Measurements from ENCODE around the gene PCDHGC3.

PCDHGC3 gene

DNA sequence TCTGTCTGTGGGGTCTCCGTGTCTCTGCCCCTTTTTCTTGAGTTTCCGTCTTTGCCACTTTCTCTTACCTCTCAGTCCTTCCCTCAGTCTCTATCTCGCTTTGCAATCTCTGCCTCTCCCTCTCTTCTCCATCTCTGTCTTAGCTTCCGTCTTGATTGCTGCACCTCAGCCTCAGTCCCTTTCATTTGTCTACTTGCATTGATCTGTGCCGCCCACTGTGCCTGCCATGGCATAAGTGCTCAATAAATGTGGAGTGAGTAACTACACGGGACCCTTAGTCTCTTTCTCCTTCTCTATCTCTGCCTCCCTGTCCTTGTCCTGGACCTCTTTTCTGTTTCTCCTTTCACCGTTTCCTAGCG lies 19.7 kb downstream of the PCDHGC3 start:
- Histone ChIP-seq H3K14ac (ENCODE audit: low read length in 2 of 2) (peak overlapping the region in 1 of 2 experiments; percentile 26), H3K4ac (ENCODE audit: low read depth in 1 of 2, low read length in 2 of 2) (no peak overlapping the region), H2AK5ac (ENCODE audit: low read length, severe bottlenecking) (peak overlapping the region; percentile 29), H3K18ac (ENCODE audit: low read depth in 1 of 2, low read length in 2 of 2) (peak overlapping the region in 1 of 2 experiments; percentile 73), H3K36me3 (ENCODE audit: control insufficient read depth in 1 of 2, insufficient read depth in 2 of 2, low read depth in 1 of 2, low read length in 2 of 2) (peaks cover 35 to 63% of the 10 kb centered on the region in 2 experiments), H3K4me3 (ENCODE audit: insufficient read depth in 1 of 2, low read depth in 1 of 2, low read length in 2 of 2) (no peak overlapping the region), H3K79me1 (replicated peaks; ENCODE audit: low read length, poor library complexity, severe bottlenecking) (peaks cover 35% of the 10 kb centered on the region), H2BK12ac (ENCODE audit: low read length in 2 of 2) (peak overlapping the region in 1 of 2 experiments; percentile 28), H2BK120ac (ENCODE audit: low read depth, low read length) (no peak overlapping the region), H3K9ac (ENCODE audit: low read length) (no peak overlapping the region), H3K27ac (ENCODE audit: low read length, poor library complexity, severe bottlenecking) (peak overlapping the region; percentile 70), H3K9me3 (ENCODE audit: control insufficient read depth, low read length) (no peaks in the 10 kb centered on the region), H2AFZ (ENCODE audit: low read depth, low read length) (no peak overlapping the region), H2BK5ac (ENCODE audit: low read depth, low read length, poor library complexity, severe bottlenecking) (peak overlapping the region; percentile 10), H2BK15ac (ENCODE audit: low read depth, poor library complexity, severe bottlenecking) (no peak overlapping the region), H4K91ac (ENCODE audit: low read length) (peak overlapping the region; percentile 43), H3K23ac (ENCODE audit: low read length in 2 of 2) (no peak overlapping the region), H3K4me1 (ENCODE audit: control insufficient read depth, insufficient read depth, low read depth, low read length) (peaks cover 34% of the 10 kb centered on the region), H3K4me2 (ENCODE audit: low read length, poor library complexity, severe bottlenecking) (peak overlapping the region; percentile 31), H4K8ac (ENCODE audit: low read length) (peak overlapping the region; percentile 45), H3K27me3 (ENCODE audit: control insufficient read depth in 1 of 2, insufficient read depth in 1 of 2, low read length in 2 of 2) (no peaks in the 10 kb centered on the region)
- 60% methylated on average over 8 of the region's 8 CpGs for WGBS
- DNase-seq, result no peak

GRCh38 chr5:141496038-141496437 lies 20.3 kb downstream of the PCDHGC3 start:
- Histone ChIP-seq H2BK120ac (ENCODE audit: low read depth, low read length) (no peak overlapping the region), H3K27ac (ENCODE audit: low read length, poor library complexity, severe bottlenecking) (peak overlapping the region; percentile 70), H3K4me1 (ENCODE audit: control insufficient read depth, insufficient read depth, low read depth, low read length) (peaks cover 33% of the 10 kb centered on the region), H3K36me3 (ENCODE audit: control insufficient read depth in 1 of 2, insufficient read depth in 2 of 2, low read depth in 1 of 2, low read length in 2 of 2) (peaks cover 29 to 60% of the 10 kb centered on the region in 2 experiments), H3K4me3 (ENCODE audit: insufficient read depth in 1 of 2, low read depth in 1 of 2, low read length in 2 of 2) (no peak overlapping the region), H3K4me2 (ENCODE audit: low read length, poor library complexity, severe bottlenecking) (peak overlapping the region; percentile 39), H3K27me3 (ENCODE audit: control insufficient read depth in 1 of 2, insufficient read depth in 1 of 2, low read length in 2 of 2) (no peaks in the 10 kb centered on the region), H3K4ac (ENCODE audit: low read depth in 1 of 2, low read length in 2 of 2) (no peak overlapping the region), H2AFZ (ENCODE audit: low read depth, low read length) (no peak overlapping the region), H3K23ac (ENCODE audit: low read length in 2 of 2) (peak overlapping the region in 1 of 2 experiments; percentile 27), H3K9me3 (ENCODE audit: control insufficient read depth, low read length) (no peaks in the 10 kb centered on the region), H4K91ac (ENCODE audit: low read length) (no peak overlapping the region), H4K8ac (ENCODE audit: low read length) (peak overlapping the region; percentile 14), H3K9ac (ENCODE audit: low read length) (no peak overlapping the region), H3K79me1 (replicated peaks; ENCODE audit: low read length, poor library complexity, severe bottlenecking) (peaks cover 33% of the 10 kb centered on the region), H2BK5ac (ENCODE audit: low read depth, low read length, poor library complexity, severe bottlenecking) (no peak overlapping the region), H2AK5ac (ENCODE audit: low read length, severe bottlenecking) (no peak overlapping the region), H2BK15ac (ENCODE audit: low read depth, poor library complexity, severe bottlenecking) (no peak overlapping the region), H3K14ac (ENCODE audit: low read length in 2 of 2) (no peak overlapping the region), H2BK12ac (ENCODE audit: low read length in 2 of 2) (no peak overlapping the region), H3K18ac (ENCODE audit: low read depth in 1 of 2, low read length in 2 of 2) (peak overlapping the region in 1 of 2 experiments; percentile 30)
- WGBS, result 46% methylated on average over 4 of the region's 4 CpGs
- no peak for DNase-seq

DNA sequence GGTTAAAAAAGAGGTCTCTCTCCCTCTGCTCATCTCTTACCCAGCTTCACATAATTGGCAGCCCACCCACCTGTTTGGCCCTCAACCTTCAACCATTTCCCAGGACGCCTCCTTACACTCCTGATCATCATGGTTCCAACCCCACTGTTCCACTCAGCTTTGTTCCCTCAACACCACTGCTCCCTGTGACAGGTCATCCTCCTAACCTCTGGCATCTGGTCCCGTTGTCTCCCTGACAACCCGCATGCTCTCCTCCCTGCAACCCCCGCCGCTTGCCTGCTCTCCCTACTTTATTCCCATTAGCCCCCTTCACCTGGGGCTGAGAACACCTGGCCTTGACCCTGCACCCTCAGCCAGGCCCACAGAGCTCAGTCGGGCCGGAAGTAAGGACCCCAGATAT lies 26.0 kb downstream of the PCDHGC3 start:
- H3K4ac ChIP-seq (ENCODE audit: low read depth in 1 of 2, low read length in 2 of 2), result no peak overlapping the region
- 77% methylated on average over 5 of the region's 7 CpGs for WGBS
- no peak overlapping the region for H2BK5ac ChIP-seq (ENCODE audit: low read depth, low read length, poor library complexity, severe bottlenecking)
- H3K18ac ChIP-seq (ENCODE audit: low read depth in 1 of 2, low read length in 2 of 2), result no peak overlapping the region
- no peak overlapping the region for H3K4me2 ChIP-seq (ENCODE audit: low read length, poor library complexity, severe bottlenecking)
- H3K27ac ChIP-seq (ENCODE audit: low read length, poor library complexity, severe bottlenecking), result no peak overlapping the region
- no peak overlapping the region for H2AFZ ChIP-seq (ENCODE audit: low read depth, low read length)
- H3K27me3 ChIP-seq (ENCODE audit: control insufficient read depth in 1 of 2, insufficient read depth in 1 of 2, low read length in 2 of 2), result no peaks in the 10 kb centered on the region
- H2BK15ac ChIP-seq (ENCODE audit: low read depth, poor library complexity, severe bottlenecking), result no peak overlapping the region
- H2AK5ac ChIP-seq (ENCODE audit: low read length, severe bottlenecking), result no peak overlapping the region
- H4K91ac ChIP-seq (ENCODE audit: low read length), result no peak overlapping the region
- H3K9ac ChIP-seq (ENCODE audit: low read length), result no peak overlapping the region
- no peak overlapping the region for H2BK120ac ChIP-seq (ENCODE audit: low read depth, low read length)
- H3K23ac ChIP-seq (ENCODE audit: low read length in 2 of 2), result no peak overlapping the region
- DNase-seq, result no peak
- no peaks in the 10 kb centered on the region for H3K9me3 ChIP-seq (ENCODE audit: control insufficient read depth, low read length)
- peaks cover 40 to 84% of the 10 kb centered on the region in 2 experiments for H3K36me3 ChIP-seq (ENCODE audit: control insufficient read depth in 1 of 2, insufficient read depth in 2 of 2, low read depth in 1 of 2, low read length in 2 of 2)
- no peak overlapping the region for H2BK12ac ChIP-seq (ENCODE audit: low read length in 2 of 2)
- H4K8ac ChIP-seq (ENCODE audit: low read length), result no peak overlapping the region
- no peak overlapping the region for H3K14ac ChIP-seq (ENCODE audit: low read length in 2 of 2)
- no peak overlapping the region for H3K4me3 ChIP-seq (ENCODE audit: insufficient read depth in 1 of 2, low read depth in 1 of 2, low read length in 2 of 2)
- peaks cover 13% of the 10 kb centered on the region for H3K4me1 ChIP-seq (ENCODE audit: control insufficient read depth, insufficient read depth, low read depth, low read length)
- peaks cover 47% of the 10 kb centered on the region for H3K79me1 ChIP-seq (replicated peaks; ENCODE audit: low read length, poor library complexity, severe bottlenecking)

- H3K14ac ChIP-seq (ENCODE audit: low read length in 2 of 2), result no peak overlapping the region
- no peak overlapping the region for H3K23ac ChIP-seq (ENCODE audit: low read length in 2 of 2)
- H3K4me1 ChIP-seq (ENCODE audit: control insufficient read depth, insufficient read depth, low read depth, low read length), result peaks cover 22% of the 10 kb centered on the region
- peaks cover 40% of the 10 kb centered on the region for H3K79me1 ChIP-seq (replicated peaks; ENCODE audit: low read length, poor library complexity, severe bottlenecking)
- peaks cover 32 to 73% of the 10 kb centered on the region in 2 experiments for H3K36me3 ChIP-seq (ENCODE audit: control insufficient read depth in 1 of 2, insufficient read depth in 2 of 2, low read depth in 1 of 2, low read length in 2 of 2)
- no peak overlapping the region for H2BK15ac ChIP-seq (ENCODE audit: low read depth, poor library complexity, severe bottlenecking)
- H3K18ac ChIP-seq (ENCODE audit: low read depth in 1 of 2, low read length in 2 of 2), result no peak overlapping the region
- no peak overlapping the region for H2BK120ac ChIP-seq (ENCODE audit: low read depth, low read length)
- no peaks in the 10 kb centered on the region for H3K9me3 ChIP-seq (ENCODE audit: control insufficient read depth, low read length)
- no peak overlapping the region for H2AK5ac ChIP-seq (ENCODE audit: low read length, severe bottlenecking)
- no peak overlapping the region for H4K8ac ChIP-seq (ENCODE audit: low read length)
- 93% methylated on average over 2 of the region's 2 CpGs for WGBS
- no peaks in the 10 kb centered on the region for H3K27me3 ChIP-seq (ENCODE audit: control insufficient read depth in 1 of 2, insufficient read depth in 1 of 2, low read length in 2 of 2)
- no peak overlapping the region for H4K91ac ChIP-seq (ENCODE audit: low read length)
- H2AFZ ChIP-seq (ENCODE audit: low read depth, low read length), result no peak overlapping the region
- no peak overlapping the region for H3K4me2 ChIP-seq (ENCODE audit: low read length, poor library complexity, severe bottlenecking)
- no peak overlapping the region for H3K4ac ChIP-seq (ENCODE audit: low read depth in 1 of 2, low read length in 2 of 2)
- DNase-seq, result no peak
- H3K4me3 ChIP-seq (ENCODE audit: insufficient read depth in 1 of 2, low read depth in 1 of 2, low read length in 2 of 2), result no peak overlapping the region
- no peak overlapping the region for H3K27ac ChIP-seq (ENCODE audit: low read length, poor library complexity, severe bottlenecking)
- H3K9ac ChIP-seq (ENCODE audit: low read length), result no peak overlapping the region
- H2BK12ac ChIP-seq (ENCODE audit: low read length in 2 of 2), result no peak overlapping the region
- H2BK5ac ChIP-seq (ENCODE audit: low read depth, low read length, poor library complexity, severe bottlenecking), result no peak overlapping the region
Measured at GRCh38 chr5:141503681-141504080, 27.9 kb downstream of the PCDHGC3 start.

Data from mesenchymal stem cell (in vitro differentiated cells and primary cell).